H1 (cell line): Measurements from ENCODE around the gene GPANK1. TPM values are rescaled to one million over a fixed set of nuclear protein-coding genes. Genes with fewer than 3 reads are reported as not detected.

ENCODE experiments used
- CTCF ChIA-PET: fragments of 300-600 bp; sonication (Branson Sonifier 250); formaldehyde crosslinking; loops from one replicate; lab custom pipeline; 2021; ENCODE audit not compliant: partially characterized antibody; lab: Charles Lee
- POLR2A ChIA-PET: fragments of 300-600 bp; sonication (Branson Sonifier 250); formaldehyde crosslinking; loops from one replicate; lab custom pipeline; 2021; ENCODE audit warnings: inconsistent platforms; ENCODE audit not compliant: partially characterized antibody; lab: Charles Lee
- DNase-seq, 2 experiments: peaks; one replicate each; pipeline versions ENCODE4 v3.0.0 to v3.0.0-alpha.2; 2010 to 2022; ENCODE audit warnings: low spot score in 2 of 2, low read depth in 1 of 2, mixed read lengths in 1 of 2
- FAIRE-seq: peaks from 2 replicates; lab custom pipeline; 2011; peaks lifted over from hg19 to GRCh38; lab: Jason Lieb, UNC
- H2AFZ ChIP-seq: 2 replicates; pipeline ENCODE4 v1.8.1; 2012; ENCODE audit warnings: low read length, inconsistent platforms
- H2AK5ac ChIP-seq: 2 replicates; pipeline ENCODE4 v1.6.1; 2013; ENCODE audit warnings: low read depth, low read length
- H2BK120ac ChIP-seq: replicated peaks from 2 replicates; pipeline ENCODE3; 2013; ENCODE audit warnings: low read depth, low read length, inconsistent platforms
- H2BK12ac ChIP-seq: 2 replicates; pipeline ENCODE4 v1.6.1; 2013; ENCODE audit warnings: low read depth, low read length
- H2BK15ac ChIP-seq: 2 replicates; pipeline ENCODE4 v1.6.1; 2013; ENCODE audit warnings: low read length
- H2BK20ac ChIP-seq: 2 replicates; pipeline ENCODE4 v1.6.1; 2013; ENCODE audit warnings: low read length
- H2BK5ac ChIP-seq: 2 replicates; pipeline ENCODE4 v1.6.1; 2013; ENCODE audit warnings: low read depth, low read length
- H3K14ac ChIP-seq: 2 replicates; pipeline ENCODE4 v1.6.1; 2013; ENCODE audit warnings: inconsistent platforms; ENCODE audit not compliant: insufficient read length
- H3K18ac ChIP-seq: 2 replicates; pipeline ENCODE4 v1.6.1; 2013; ENCODE audit warnings: low read length; ENCODE audit errors: extremely low read depth
- H3K23ac ChIP-seq: 2 replicates; pipeline ENCODE4 v1.6.1; 2013; ENCODE audit warnings: inconsistent platforms; ENCODE audit not compliant: insufficient read length
- H3K23me2 ChIP-seq: 2 replicates; pipeline ENCODE4 v1.6.1; 2013; ENCODE audit warnings: low read depth, low read length
- H3K27ac ChIP-seq: 2 replicates; pipeline ENCODE4 v1.6.1; 2011; ENCODE audit warnings: low read depth, low read length, inconsistent platforms
- H3K27me3 ChIP-seq, 4 experiments: replicated peaks in 1 of 4; 1 replicate in 1 of 4; 2 replicates in 3 of 4; pipeline versions ENCODE4 v1.6.1 to v1.8.1; 2011 to 2013; ENCODE audit warnings: low read length in 3 of 4, mild to moderate bottlenecking in 3 of 4, inconsistent platforms in 2 of 4, mixed read lengths in 2 of 4, moderate library complexity in 1 of 4; ENCODE audit not compliant: control insufficient read depth in 3 of 4, insufficient read depth in 3 of 4; ENCODE audit errors: extremely low read depth in 1 of 4
- H3K36me3 ChIP-seq, 4 experiments: 2 replicates each; pipeline versions ENCODE4 v1.6.1 to v1.8.1; 2011 to 2013; ENCODE audit warnings: mild to moderate bottlenecking in 4 of 4, low read length in 3 of 4, moderate library complexity in 2 of 4, control low read depth in 1 of 4, inconsistent platforms in 1 of 4; ENCODE audit not compliant: insufficient read depth in 4 of 4, control insufficient read depth in 2 of 4
- H3K4ac ChIP-seq: replicated peaks from 2 replicates; pipeline ENCODE3; 2013; ENCODE audit warnings: low read length, low read depth, mixed read lengths, inconsistent platforms; ENCODE audit not compliant: insufficient read length
- H3K4me1 ChIP-seq, 4 experiments: replicated peaks in 1 of 4; 1 replicate in 1 of 4; 2 replicates in 3 of 4; pipeline versions ENCODE4 v1.6.1 to v1.8.1; 2011 to 2013; ENCODE audit warnings: low read length in 3 of 4, inconsistent platforms in 2 of 4, mixed read lengths in 1 of 4; ENCODE audit not compliant: insufficient read depth in 4 of 4, control insufficient read depth in 3 of 4
- H3K4me2 ChIP-seq, 2 experiments: 2 replicates each; pipeline versions ENCODE4 v1.6.1 to v1.8.1; 2011 to 2013; ENCODE audit warnings: low read depth in 2 of 2, low read length in 2 of 2, control low read depth in 1 of 2, inconsistent platforms in 1 of 2, mild to moderate bottlenecking in 1 of 2; ENCODE audit not compliant: insufficient read depth in 1 of 2
- H3K4me3 ChIP-seq, 4 experiments: fragments of 200-600, 300-600 bp in 1 of 4; sonication (generic), shearing (Covaris generic), sonication (Bioruptor Twin) in 1 of 4; 2 replicates each; pipeline versions ENCODE4 v1.5.1 to v1.8.1; 2011 to 2016; ENCODE audit warnings: low read length in 4 of 4, low read depth in 3 of 4, control low read depth in 2 of 4, inconsistent platforms in 2 of 4, mild to moderate bottlenecking in 2 of 4, mixed read lengths in 1 of 4, moderate library complexity in 1 of 4; ENCODE audit not compliant: insufficient read depth in 2 of 4; ENCODE audit errors: extremely low read depth in 1 of 4
- H3K56ac ChIP-seq: replicated peaks from 2 replicates; pipeline ENCODE3; 2013; ENCODE audit warnings: low read depth, mild to moderate bottlenecking, mixed read lengths, low read length, inconsistent platforms; ENCODE audit not compliant: insufficient read length
- H3K79me1 ChIP-seq: 2 replicates; pipeline ENCODE4 v1.6.1; 2013; ENCODE audit warnings: low read depth, low read length, control low read depth
- H3K79me2 ChIP-seq, 2 experiments: 2 replicates each; pipeline versions ENCODE4 v1.6.1 to v1.8.1; 2012 to 2013; ENCODE audit warnings: low read length in 2 of 2, mild to moderate bottlenecking in 2 of 2, inconsistent platforms in 1 of 2; ENCODE audit not compliant: insufficient read depth in 2 of 2, control insufficient read depth in 1 of 2
- H3K9ac ChIP-seq, 4 experiments: replicated peaks in 1 of 4; 1 replicate in 1 of 4; 2 replicates in 3 of 4; pipeline versions ENCODE4 v1.6.1 to v1.8.1; 2011 to 2013; ENCODE audit warnings: low read depth in 3 of 4, low read length in 3 of 4, control low read depth in 2 of 4, mild to moderate bottlenecking in 2 of 4, moderate library complexity in 2 of 4, inconsistent platforms in 1 of 4; ENCODE audit errors: extremely low read depth in 1 of 4
- H3K9me3 ChIP-seq, 2 experiments: 2 replicates each; pipeline versions ENCODE4 v1.6.1 to v1.8.1; 2012 to 2013; ENCODE audit warnings: mild to moderate bottlenecking in 2 of 2, moderate library complexity in 2 of 2, control low read depth in 1 of 2, inconsistent platforms in 1 of 2, low read depth in 1 of 2, low read length in 1 of 2, mixed read lengths in 1 of 2; ENCODE audit not compliant: insufficient read depth in 2 of 2
- H4K20me1 ChIP-seq, 2 experiments: replicated peaks in 1 of 2; 2 replicates each; pipeline versions ENCODE3 to v1.8.1; 2011 to 2013; ENCODE audit warnings: inconsistent platforms in 2 of 2, low read length in 2 of 2, mild to moderate bottlenecking in 1 of 2; ENCODE audit not compliant: insufficient read depth in 2 of 2, control insufficient read depth in 1 of 2
- H4K5ac ChIP-seq: 2 replicates; pipeline ENCODE4 v1.6.1; 2013; ENCODE audit warnings: low read length, low read depth, mixed read lengths, inconsistent platforms; ENCODE audit not compliant: insufficient read length
- H4K8ac ChIP-seq: 2 replicates; pipeline ENCODE4 v1.8.0; 2013; ENCODE audit warnings: mild to moderate bottlenecking, moderate library complexity, low read length, inconsistent platforms; ENCODE audit not compliant: insufficient read depth; ENCODE audit errors: extremely low read depth
- H4K91ac ChIP-seq: replicated peaks from 2 replicates; pipeline ENCODE3; 2013; ENCODE audit warnings: low read length, mixed read lengths, inconsistent platforms; ENCODE audit not compliant: insufficient read length
- CBX5 ChIP-seq: fragments of 300-800, 300-1000 bp; sonication (generic); IDR thresholded peaks from 2 replicates; pipeline ENCODE4 v1.7.1; 2016; ENCODE audit warnings: antibody characterized with exemption, low read length, low read depth
- CEBPB ChIP-seq: IDR thresholded peaks from 2 replicates; pipeline ENCODE4 v1.6.1; 2012; ENCODE audit warnings: low read depth, low read length
- CHD1 ChIP-seq: IDR thresholded peaks from 2 replicates; pipeline ENCODE4 v1.6.1; 2012; ENCODE audit warnings: low read depth, low read length, improper control_type of control experiment
- CREB1 ChIP-seq: IDR thresholded peaks from 2 replicates; pipeline ENCODE4 v1.6.1; 2012; ENCODE audit warnings: inconsistent platforms
- CTCF ChIP-seq, 3 experiments: IDR thresholded peaks; 1 replicate in 2 of 3; 2 replicates in 1 of 3; pipeline versions ENCODE4 v1.5.1 to v1.6.1; 2011; ENCODE audit warnings: low read length in 3 of 3, mild to moderate bottlenecking in 3 of 3, inconsistent platforms in 2 of 3, low read depth in 1 of 3, moderate library complexity in 1 of 3; ENCODE audit not compliant: insufficient read depth in 1 of 3; ENCODE audit errors: control extremely low read depth in 1 of 3
- HDAC2 ChIP-seq, 2 experiments: fragments of 300-600 bp in 1 of 2; sonication (generic) in 1 of 2; IDR thresholded peaks; 2 replicates each; pipeline ENCODE4 v1.6.1; 2011 to 2012; ENCODE audit warnings: low read depth in 2 of 2, low read length in 2 of 2, mild to moderate bottlenecking in 2 of 2, moderate library complexity in 2 of 2, borderline replicate concordance in 1 of 2, inconsistent platforms in 1 of 2
- KDM1A ChIP-seq: fragments of 200-600, 300-600 bp; sonication (generic); IDR thresholded peaks from 2 replicates; pipeline ENCODE4 v1.7.1; 2016; ENCODE audit warnings: mild to moderate bottlenecking, low read length, borderline replicate concordance
- NRF1 ChIP-seq: IDR thresholded peaks from 2 replicates; pipeline ENCODE4 v1.6.1; 2011; ENCODE audit warnings: mild to moderate bottlenecking, low read depth, low read length, improper control_type of control experiment
- RBBP5 ChIP-seq: IDR thresholded peaks from 2 replicates; pipeline ENCODE4 v1.7.1; 2012; ENCODE audit warnings: low read depth, mild to moderate bottlenecking, inconsistent platforms, low read length, moderate library complexity, borderline replicate concordance
- SIX5 ChIP-seq: IDR thresholded peaks from 2 replicates; pipeline ENCODE4 v1.6.1; 2011; ENCODE audit warnings: mild to moderate bottlenecking, low read depth, low read length
- SP4 ChIP-seq: IDR thresholded peaks from 2 replicates; pipeline ENCODE4 v1.6.1; 2012; ENCODE audit warnings: low read length, inconsistent platforms
- TEAD4 ChIP-seq: IDR thresholded peaks from 2 replicates; pipeline ENCODE4 v1.6.1; 2012; ENCODE audit warnings: low read depth, low read length, inconsistent platforms, mixed read lengths
- WGBS, 2 experiments: shearing (Covaris generic) in 1 of 2; methylation state at CpG; one replicate each; pipeline versions ENCODE4 v1.1.6 to v1.1.7; 2013 to 2015; ENCODE audit warnings: low lambda C conversion rate in 2 of 2, mixed read lengths in 2 of 2, inconsistent platforms in 1 of 2, low coverage in 1 of 2, missing lambda C conversion rate in 1 of 2; ENCODE audit not compliant: insufficient replicate concordance in 2 of 2, insufficient coverage in 1 of 2, insufficient read length in 1 of 2; ENCODE audit errors: extremely low coverage in 1 of 2, missing lambda C conversion rate in 1 of 2; 5-methylcytosine and 5-hydroxymethylcytosine counted together
- polyA plus RNA-seq, 7 experiments: library from polyadenylated mRNA; depleted of rRNA in 3 of 7; stranded (reverse) in 5 of 7; unstranded in 2 of 7; fragments of >200 nt in 5 of 7; fragments of 200-250 nt in 2 of 7; gene quantifications; 1 replicate in 5 of 7; 2 replicates in 1 of 7; 4 replicates in 1 of 7; pipeline versions ENCODE4 v1.2.1 to v1.2.3, GENCODE V29; 2011 to 2013; ENCODE audit warnings: missing spikeins in 2 of 7, mixed read lengths in 2 of 7
- total RNA-seq: library from RNA; stranded (reverse); fragmentation: NEBNext Ultra II Directional; extraction: Animal tissue kit (Norgen Biotek cat#: 25700); gene quantifications from 2 replicates; pipeline ENCODE4 v1.2.1, GENCODE V29; 2021

Gene GPANK1
- total and polyA plus RNA-seq, 2 of the 8 experiments (the other 6 are each of a cell fraction or from before 2014, with no cell fraction given) = 24.5 to 30.2 TPM

DNA sequence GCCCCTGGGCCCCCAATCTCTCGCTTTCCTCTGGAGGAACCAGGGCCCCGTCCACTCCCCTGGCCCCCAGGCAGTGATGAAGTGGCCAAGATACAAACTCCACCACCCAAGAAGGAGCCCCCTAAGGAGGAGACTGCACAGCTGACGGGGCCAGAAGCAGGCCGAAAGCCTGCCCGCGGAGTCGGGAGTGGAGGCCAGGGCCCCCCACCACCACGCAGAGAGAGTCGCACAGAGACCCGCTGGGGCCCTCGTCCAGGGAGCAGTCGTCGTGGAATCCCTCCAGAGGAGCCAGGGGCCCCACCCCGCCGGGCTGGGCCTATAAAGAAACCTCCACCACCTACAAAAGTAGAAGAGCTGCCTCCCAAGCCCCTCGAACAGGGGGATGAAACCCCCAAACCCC lies 33.6 kb downstream of the GPANK1 start:
- no peak overlapping the region for H3K27ac ChIP-seq
- no peak overlapping the region for H3K18ac ChIP-seq
- H3K4ac ChIP-seq = no peak overlapping the region
- no peak overlapping the region for H3K56ac ChIP-seq
- H2AFZ ChIP-seq = no peak overlapping the region
- H4K5ac ChIP-seq = no peak overlapping the region
- H3K36me3 ChIP-seq = peaks cover 82 to 100% (median 97%) of the 10 kb centered on the region in 4 experiments
- H3K14ac ChIP-seq = no peak overlapping the region
- no peak overlapping the region for H2BK120ac ChIP-seq
- no peaks in the 10 kb centered on the region for H3K27me3 ChIP-seq
- no peak overlapping the region for H3K4me2 ChIP-seq
- POLR2A ChIA-PET = interaction anchor here (0.8 to 34.9 kb wide), 5 partner anchors 6 to 136 kb away, joined by 3 to 883 read pairs (median 648); partner anchors contain the start of genes AIF1, APOM, BAG6 and C6orf47
- peaks cover 16 to 22% of the 10 kb centered on the region in 2 experiments for H4K20me1 ChIP-seq
- 98% methylated on average over 15 of the region's 16 CpGs; no CpG with 5 or more reads in 1 of the 2 experiments for WGBS, 2 experiments
- no peak for DNase-seq
- H2BK12ac ChIP-seq = no peak overlapping the region
- H4K8ac ChIP-seq = peak overlapping the region; percentile 3; the same call in 1 of the 2 replicates
- H3K9me3 ChIP-seq = no peaks in the 10 kb centered on the region
- no peaks in the 10 kb centered on the region; a peak in 1 of 4 replicates for H3K79me2 ChIP-seq
- no peak for FAIRE-seq
- peaks cover 13% of the 10 kb centered on the region; the same call in 1 of the 2 replicates for H3K79me1 ChIP-seq
- H4K91ac ChIP-seq = no peak overlapping the region
- H3K23ac ChIP-seq = no peak overlapping the region
- H2BK15ac ChIP-seq = no peak overlapping the region
- H3K9ac ChIP-seq = no peak overlapping the region
- H3K23me2 ChIP-seq = no peaks in the 10 kb centered on the region
- H3K4me3 ChIP-seq = no peak overlapping the region
- H2AK5ac ChIP-seq = no peak overlapping the region
- H2BK5ac ChIP-seq = no peak overlapping the region
- no peak overlapping the region for H2BK20ac ChIP-seq
- H3K4me1 ChIP-seq = no peaks in the 10 kb centered on the region
- CTCF ChIA-PET = interaction anchor here (0.8 kb wide), 1 partner anchor 22 kb away, joined by 3 read pairs; the partner anchor contains the start of gene BAG6
- TF ChIP-seq CREB1 (no peak), CEBPB (no peak), SP4 (no peak), HDAC2 (IDR thresholded peaks at IDR 0.05; ENCODE audit: borderline replicate concordance in 1 of 2, low read depth in 2 of 2, low read length in 2 of 2) (no peak), SIX5 (no peak), RBBP5 (no peak), CBX5 (no peak), NRF1 (no peak), CTCF (IDR thresholded peaks at IDR 0.05; ENCODE audit: control extremely low read depth in 1 of 3, insufficient read depth in 1 of 3, low read depth in 1 of 3, low read length in 3 of 3) (no peak), CHD1 (no peak), KDM1A (no peak), TEAD4 (no peak)
